Neutrophil (primary cell): Measurements from ENCODE around the gene PPP1R9A.

ENCODE experiments used
- H3K27ac ChIP-seq: fragments of 200-600 bp; sonication (generic); 2 replicates; pipeline ENCODE4 v1.5.1; 2016; ENCODE audit warnings: mild to moderate bottlenecking, moderate library complexity
- H3K27me3 ChIP-seq: fragments of 200-600 bp; sonication (generic); 2 replicates; pipeline ENCODE4 v1.6.0; 2016; ENCODE audit warnings: mild to moderate bottlenecking
- H3K36me3 ChIP-seq: fragments of 200-600 bp; sonication (generic); 2 replicates; pipeline ENCODE4 v1.5.1; 2017
- H3K4me1 ChIP-seq, 2 experiments: fragments of 200-600 bp in 1 of 2; sonication (generic) in 1 of 2; 1 replicate in 1 of 2; 2 replicates in 1 of 2; pipeline versions ENCODE4 v1.5.1 to v1.6.1; 2013 to 2016; ENCODE audit warnings: low read depth in 1 of 2, low read length in 1 of 2, mild to moderate bottlenecking in 1 of 2, moderate library complexity in 1 of 2; ENCODE audit not compliant: control insufficient read depth in 1 of 2, insufficient read depth in 1 of 2
- H3K4me3 ChIP-seq, 2 experiments: fragments of 200-600 bp in 1 of 2; sonication (generic) in 1 of 2; 1 replicate in 1 of 2; 2 replicates in 1 of 2; pipeline ENCODE4 v1.5.1; 2013 to 2016; ENCODE audit warnings: low read depth in 1 of 2, low read length in 1 of 2, mild to moderate bottlenecking in 1 of 2, moderate library complexity in 1 of 2
- H3K9me3 ChIP-seq: fragments of 200-600 bp; sonication (generic); 2 replicates; pipeline ENCODE4 v1.5.1; 2016
- CTCF ChIP-seq: fragments of 200-600 bp; sonication (generic); IDR thresholded peaks from 2 replicates; pipeline ENCODE4 v1.5.1; 2016; ENCODE audit warnings: antibody characterized with exemption

Gene PPP1R9A

GRCh38 chr7:94970085-94970576 lies 62.7 kb downstream of the PPP1R9A start:
- Histone ChIP-seq H3K27ac (no peak overlapping the region), H3K36me3 (no peaks in the 10 kb centered on the region), H3K4me3 (no peak overlapping the region), H3K27me3 (no peaks in the 10 kb centered on the region), H3K9me3 (no peaks in the 10 kb centered on the region), H3K4me1 (no peaks in the 10 kb centered on the region)
- no peak for TF ChIP-seq CTCF

DNA sequence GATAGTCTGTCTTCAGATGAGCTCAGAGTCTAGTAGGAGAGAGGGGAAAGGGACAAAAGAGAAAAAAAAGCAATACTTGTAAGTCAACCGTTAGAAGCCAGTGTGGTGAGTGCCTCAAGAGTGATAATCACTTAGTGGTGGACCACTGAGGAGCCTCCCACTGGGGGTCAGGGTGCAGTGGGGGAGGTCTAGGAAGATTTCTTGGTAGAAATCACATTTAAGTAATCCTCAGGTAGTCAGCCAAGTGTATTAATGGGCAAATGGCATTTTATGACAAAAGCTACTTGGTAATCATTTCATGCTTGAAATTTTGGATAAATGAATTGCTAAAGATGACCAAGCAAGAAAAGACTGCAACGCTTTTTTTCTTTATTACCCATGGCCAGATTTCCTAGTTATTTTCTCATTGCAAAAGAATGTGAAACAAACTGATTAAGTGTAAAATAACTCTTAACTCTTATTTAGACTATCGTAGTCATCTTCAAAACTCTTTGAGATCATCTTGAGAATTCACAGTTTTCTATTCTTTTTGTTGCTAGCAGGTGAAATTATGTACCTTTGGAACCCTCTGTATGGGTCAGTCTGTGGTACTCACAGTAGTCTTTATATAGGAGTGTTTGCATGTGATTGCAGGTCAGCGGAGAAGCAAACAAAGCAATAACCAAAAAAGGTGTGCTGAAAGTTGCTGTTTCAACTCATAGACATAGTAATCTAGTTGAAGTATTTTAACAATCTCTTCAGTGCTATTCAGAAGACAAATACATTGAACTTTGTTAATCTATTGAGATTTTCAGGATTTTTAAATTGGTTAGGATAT lies 63.9 kb downstream of the PPP1R9A start:
- no peaks in the 10 kb centered on the region for H3K9me3 ChIP-seq
- H3K4me1 ChIP-seq: no peaks in the 10 kb centered on the region
- H3K27ac ChIP-seq: no peak overlapping the region
- no peaks in the 10 kb centered on the region for H3K36me3 ChIP-seq
- no peak for TF ChIP-seq CTCF
- no peak overlapping the region for H3K4me3 ChIP-seq
- no peaks in the 10 kb centered on the region for H3K27me3 ChIP-seq

DNA sequence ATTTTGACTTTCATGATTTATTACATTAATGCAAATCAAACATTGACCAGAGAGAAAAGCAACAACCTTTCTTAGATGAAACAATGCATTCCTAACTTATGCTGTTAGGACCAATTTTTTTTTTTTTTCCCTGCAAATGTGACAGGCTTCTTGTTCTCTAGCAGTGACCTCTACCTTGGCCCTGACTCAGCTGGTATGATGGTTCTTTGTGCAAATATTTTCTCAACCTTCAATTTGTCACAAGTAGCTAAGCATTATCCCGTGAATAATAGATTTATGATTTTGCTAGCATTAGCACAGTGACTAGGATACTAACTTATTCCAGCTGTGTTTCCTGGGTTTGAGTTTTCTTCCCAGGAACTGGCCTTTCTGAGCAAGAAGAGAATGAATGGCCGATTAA lies 64.9 kb downstream of the PPP1R9A start:
- no peak for TF ChIP-seq CTCF
- no peaks in the 10 kb centered on the region for H3K9me3 ChIP-seq
- no peak overlapping the region for H3K4me3 ChIP-seq
- H3K36me3 ChIP-seq: no peaks in the 10 kb centered on the region
- H3K4me1 ChIP-seq: no peaks in the 10 kb centered on the region
- H3K27me3 ChIP-seq: no peaks in the 10 kb centered on the region
- no peak overlapping the region for H3K27ac ChIP-seq

DNA sequence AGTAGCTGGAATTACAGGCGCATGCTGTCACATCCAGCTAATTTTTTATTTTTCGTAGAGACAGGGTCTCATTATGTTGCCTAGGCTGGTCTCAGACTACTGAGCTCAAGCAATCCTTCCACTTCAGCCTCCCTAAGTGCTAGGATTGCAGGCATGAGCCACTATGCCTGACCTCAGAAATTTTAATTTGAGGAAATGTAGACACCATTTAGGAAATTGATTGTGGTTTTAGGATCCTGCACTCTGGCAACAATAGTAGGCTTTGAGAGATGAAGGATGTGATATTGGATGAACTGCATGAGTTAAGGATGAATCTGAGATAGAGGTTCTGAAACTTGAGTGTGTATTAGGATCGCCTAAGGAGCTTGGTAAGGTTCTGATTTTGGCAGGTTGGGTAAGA lies 66.5 kb downstream of the PPP1R9A start:
- no peak overlapping the region for H3K4me3 ChIP-seq
- no peaks in the 10 kb centered on the region for H3K36me3 ChIP-seq
- H3K27ac ChIP-seq: no peak overlapping the region
- H3K4me1 ChIP-seq: no peaks in the 10 kb centered on the region
- no peaks in the 10 kb centered on the region for H3K9me3 ChIP-seq
- H3K27me3 ChIP-seq: no peaks in the 10 kb centered on the region
- no peak for TF ChIP-seq CTCF

DNA sequence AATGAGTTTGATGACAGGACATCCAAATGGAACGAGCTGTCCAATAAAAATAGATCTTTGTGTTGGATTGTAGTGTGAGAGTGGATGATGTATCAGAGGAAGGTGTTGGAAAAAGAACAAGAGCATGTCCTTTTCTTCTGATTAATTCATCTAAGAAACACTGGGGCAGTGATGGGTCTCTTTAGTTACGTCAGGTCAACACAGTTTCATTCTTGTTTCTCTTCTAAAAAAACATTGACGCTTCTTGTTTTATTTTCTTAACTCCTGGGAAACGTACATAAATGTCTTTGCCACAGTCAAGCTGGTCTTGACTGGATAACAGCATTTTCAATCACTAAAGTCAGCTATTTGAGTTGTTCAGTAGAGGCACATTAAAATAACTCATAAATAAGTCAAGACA lies 67.0 kb downstream of the PPP1R9A start:
- H3K9me3 ChIP-seq: no peaks in the 10 kb centered on the region

More for the DNA sequence above, 67.0 kb downstream of the PPP1R9A start:
- Histone ChIP-seq H3K27ac (no peak overlapping the region), H3K27me3 (no peaks in the 10 kb centered on the region), H3K36me3 (no peaks in the 10 kb centered on the region), H3K4me3 (no peak overlapping the region), H3K4me1 (no peaks in the 10 kb centered on the region)
- no peak for TF ChIP-seq CTCF
